Keratinocyte (primary cell): ENCODE measurements around the gene LEP. TPM values are rescaled to one million over a fixed set of nuclear protein-coding genes. Genes with fewer than 3 reads are reported as not detected.

ENCODE experiments used
- DNase-seq: peaks from one replicate; pipeline ENCODE4 v3.0.0-alpha.2; 2011; ENCODE audit warnings: low read depth, missing footprints, low spot score
- FAIRE-seq: peaks from 2 replicates; lab custom pipeline; 2011; peaks lifted over from hg19 to GRCh38; lab: Jason Lieb, UNC
- H2AFZ ChIP-seq: 2 replicates; pipeline ENCODE4 v1.6.0; 2012; ENCODE audit warnings: low read length, control low read depth, inconsistent platforms; ENCODE audit not compliant: control insufficient read depth
- H3K27ac ChIP-seq: 2 replicates; pipeline ENCODE4 v1.5.1; 2011; ENCODE audit warnings: low read length; ENCODE audit not compliant: control insufficient read depth, insufficient read depth
- H3K27me3 ChIP-seq: 3 replicates; pipeline ENCODE4 v1.6.0; 2011; ENCODE audit warnings: low read length; ENCODE audit not compliant: control insufficient read depth, insufficient read depth; ENCODE audit errors: extremely low read depth
- H3K36me3 ChIP-seq, 2 experiments: 2 replicates in 1 of 2; 3 replicates in 1 of 2; pipeline ENCODE4 v1.5.1; 2011; ENCODE audit warnings: low read length in 2 of 2, mild to moderate bottlenecking in 1 of 2; ENCODE audit not compliant: control insufficient read depth in 2 of 2, insufficient read depth in 2 of 2; ENCODE audit errors: extremely low read depth in 1 of 2
- H3K4me1 ChIP-seq: 3 replicates; pipeline ENCODE4 v1.5.1; 2011; ENCODE audit warnings: low read length; ENCODE audit not compliant: control insufficient read depth, insufficient read depth; ENCODE audit errors: extremely low read depth
- H3K4me2 ChIP-seq: 3 replicates; pipeline ENCODE4 v1.6.0; 2011; ENCODE audit warnings: low read depth, low read length; ENCODE audit not compliant: control insufficient read depth, insufficient read depth; ENCODE audit errors: extremely low read depth
- H3K4me3 ChIP-seq, 3 experiments: fragments of 200-600 bp in 1 of 3; sonication (generic) in 1 of 3; 2 replicates in 2 of 3; 3 replicates in 1 of 3; pipeline ENCODE4 v1.5.1; 2011 to 2016; ENCODE audit warnings: low read length in 3 of 3, mild to moderate bottlenecking in 3 of 3, control low read depth in 2 of 3, inconsistent platforms in 1 of 3, low read depth in 1 of 3, mixed read lengths in 1 of 3, mixed run types in 1 of 3, moderate library complexity in 1 of 3; ENCODE audit not compliant: control insufficient read depth in 2 of 3, insufficient read depth in 2 of 3; ENCODE audit errors: extremely low read depth in 1 of 3
- H3K79me2 ChIP-seq: 2 replicates; pipeline ENCODE4 v1.6.0; 2012; ENCODE audit warnings: low read length; ENCODE audit not compliant: control insufficient read depth, insufficient read depth
- H3K9ac ChIP-seq: 3 replicates; pipeline ENCODE4 v1.6.0; 2011; ENCODE audit warnings: low read length; ENCODE audit not compliant: control insufficient read depth, insufficient read depth; ENCODE audit errors: extremely low read depth
- H3K9me1 ChIP-seq: 3 replicates; pipeline ENCODE4 v1.6.0; 2011; ENCODE audit warnings: low read length; ENCODE audit not compliant: control insufficient read depth, insufficient read depth; ENCODE audit errors: extremely low read depth
- H3K9me3 ChIP-seq: 2 replicates; pipeline ENCODE4 v1.5.1; 2012; ENCODE audit warnings: low read depth, low read length; ENCODE audit not compliant: control insufficient read depth
- H4K20me1 ChIP-seq: 3 replicates; pipeline ENCODE4 v1.6.0; 2011; ENCODE audit warnings: low read length; ENCODE audit not compliant: control insufficient read depth, insufficient read depth; ENCODE audit errors: extremely low read depth
- CTCF ChIP-seq, 3 experiments: IDR thresholded peaks in 1 of 3; conservative IDR thresholded peaks in 1 of 3; optimal IDR thresholded peaks in 1 of 3; 2 replicates in 2 of 3; 3 replicates in 1 of 3; pipeline versions ENCODE3 to v1.5.1; 2011; ENCODE audit warnings: low read length in 3 of 3, mild to moderate bottlenecking in 3 of 3, moderate library complexity in 2 of 3, control low read depth in 1 of 3, inconsistent platforms in 1 of 3; ENCODE audit not compliant: insufficient read depth in 2 of 3; ENCODE audit errors: extremely low read depth in 1 of 3
- EZH2 ChIP-seq: IDR thresholded peaks from one replicate; pipeline ENCODE4 v1.6.1; 2012; ENCODE audit warnings: inconsistent platforms, mild to moderate bottlenecking, low read length, moderate library complexity
- dilution Hi-C: fragments of 300-500 bp; cut with MboI; formaldehyde crosslinking; loops from one replicate; pipeline ENCODE4 v1.7.0; 2020; ENCODE audit warnings: low sequenced_read_pairs; ENCODE audit not compliant: extremely low pct_ligation_motif_present
- polyA plus RNA-seq, 5 experiments: library from polyadenylated mRNA; depleted of rRNA in 3 of 5; stranded (reverse) in 3 of 5; stranded (forward) in 1 of 5; unstranded in 1 of 5; fragments of >200 nt; gene quantifications; 1 replicate in 1 of 5; 2 replicates in 3 of 5; 3 replicates in 1 of 5; pipeline versions ENCODE4 v1.2.1 to v1.2.3, GENCODE V29; 2011 to 2012; ENCODE audit warnings: missing spikeins in 2 of 5, low read depth in 1 of 5, low replicate concordance in 1 of 5

The LEP gene
- polyA plus RNA-seq, 1 donor (not counting 4 experiments of a cell fraction or from before 2014, with no cell fraction given): 0.10 TPM

GRCh38 chr7:128264477-128264876 lies 23.4 kb downstream of the LEP start:
- H3K79me2 ChIP-seq: no peaks in the 10 kb centered on the region
- dilution Hi-C loops: no loop called here
- no peak overlapping the region for H2AFZ ChIP-seq
- H3K4me2 ChIP-seq: no peak overlapping the region
- FAIRE-seq: no peak
- no peaks in the 10 kb centered on the region for H3K27me3 ChIP-seq
- no peak overlapping the region for H3K4me3 ChIP-seq
- no peaks in the 10 kb centered on the region for H3K9me1 ChIP-seq
- no peak overlapping the region for H3K27ac ChIP-seq
- no peaks in the 10 kb centered on the region for H3K36me3 ChIP-seq
- no peak for DNase-seq
- H3K9ac ChIP-seq: no peak overlapping the region
- no peaks in the 10 kb centered on the region for H3K9me3 ChIP-seq
- no peak for TF ChIP-seq CTCF (optimal IDR thresholded peaks at IDR 0.05 in 1 of 3, IDR thresholded peaks at IDR 0.05 in 1 of 3, conservative IDR thresholded peaks at IDR 0.05 in 1 of 3; ENCODE audit: extremely low read depth in 1 of 3, insufficient read depth in 2 of 3, low read length in 3 of 3)
- TF ChIP-seq EZH2: no peak
- no peaks in the 10 kb centered on the region for H4K20me1 ChIP-seq
- peaks cover 35% of the 10 kb centered on the region for H3K4me1 ChIP-seq

- DNase-seq: no peak
- dilution Hi-C loops: no loop called here
- peaks cover 27% of the 10 kb centered on the region for H3K4me1 ChIP-seq
These were observed 24.3 kb downstream of the LEP start for GRCh38 chr7:128265156-128265905.

More at GRCh38 chr7:128265156-128265905, 24.3 kb downstream of the LEP start:
- no peak for TF ChIP-seq EZH2
- no peak for TF ChIP-seq CTCF (optimal IDR thresholded peaks at IDR 0.05 in 1 of 3, IDR thresholded peaks at IDR 0.05 in 1 of 3, conservative IDR thresholded peaks at IDR 0.05 in 1 of 3; ENCODE audit: extremely low read depth in 1 of 3, insufficient read depth in 2 of 3, low read length in 3 of 3)
- no peak overlapping the region for H3K27ac ChIP-seq
- H2AFZ ChIP-seq: no peak overlapping the region
- no peaks in the 10 kb centered on the region for H3K36me3 ChIP-seq
- no peak overlapping the region for H3K4me2 ChIP-seq
- FAIRE-seq: no peak
- H4K20me1 ChIP-seq: no peaks in the 10 kb centered on the region
- H3K9me3 ChIP-seq: no peaks in the 10 kb centered on the region
- no peaks in the 10 kb centered on the region for H3K79me2 ChIP-seq
- H3K4me3 ChIP-seq: no peak overlapping the region
- H3K9me1 ChIP-seq: no peaks in the 10 kb centered on the region
- no peak overlapping the region for H3K9ac ChIP-seq
- no peaks in the 10 kb centered on the region for H3K27me3 ChIP-seq
